A549 treated with ZK216348 at 1 μM for 4 hours (cell line): ENCODE measurements around the gene TCEAL4. TPM values are rescaled to one million over a fixed set of nuclear protein-coding genes. Genes with fewer than 3 reads are reported as not detected.

ENCODE experiments used
- total RNA-seq: library from RNA; stranded (reverse); fragments of 200-300 nt; extraction: Qiagen RNA extraction; gene quantifications from 5 replicates; pipeline ENCODE4 v1.2.3, GENCODE V29; 2022; ENCODE audit warnings: low read depth

TCEAL4 gene
- 111 to 197 TPM (median 124 TPM) in 5 replicates for total RNA-seq

GRCh38 chrX:103585411-103586313 is at the start of gene TCEAL4:
TSS of gene TCEAL4 (plus strand) at chrX:103585515. CDS start at chrX:103586676, 1,161 bp downstream.

GRCh38 chrX:103607364-103608305 is 22.3 kb downstream of the TCEAL4 start, which contains the start of gene TCEAL3:
TSS of gene TCEAL3 (plus strand) at chrX:103607963. CDS start at chrX:103609065, 1,102 bp downstream.

GRCh38 chrX:103628386-103629317 is 43.3 kb downstream of the TCEAL4 start, which contains the start of gene TCEAL1:
TSS of gene TCEAL1 (plus strand) at chrX:103628975. CDS start at chrX:103629917, 942 bp downstream.

Other genes with a start within 250 kb of the TCEAL4 start
- gene TCEAL9, start 229.0 kb upstream of the TCEAL4 start, total RNA-seq = 86.8 to 241 TPM (median 103 TPM) in 5 replicates
- gene BEX3, start 209.0 kb upstream of the TCEAL4 start, total RNA-seq = 215 to 287 TPM (median 258 TPM) in 5 replicates
- gene RAB40A, start 66.0 kb upstream of the TCEAL4 start, total RNA-seq = not detected in 5 replicates
- 18.6 to 26.2 TPM (median 19.2 TPM) in 5 replicates for gene TCEAL3, start 22.4 kb downstream of the TCEAL4 start, total RNA-seq
- 29.9 to 53.9 TPM (median 36.2 TPM) in 5 replicates for gene TCEAL1, start 43.5 kb downstream of the TCEAL4 start, total RNA-seq
- gene MORF4L2, start 101.2 kb downstream of the TCEAL4 start, total RNA-seq = 473 to 1,143 TPM (median 493 TPM) in 5 replicates
- 0.40 TPM in 1 of 5 replicates, not detected in the others for gene TMEM31, start 125.4 kb downstream of the TCEAL4 start, total RNA-seq
- not detected in 5 replicates for gene PLP1, start 191.3 kb downstream of the TCEAL4 start, total RNA-seq
- 0.04 TPM in 1 of 5 replicates, not detected in the others for gene RAB9B, start 246.7 kb downstream of the TCEAL4 start, total RNA-seq